AG04450 (cell line): Measurements from ENCODE around the gene WNK2. TPM values are rescaled to one million over a fixed set of nuclear protein-coding genes. Genes with fewer than 3 reads are reported as not detected.

Source experiments
- CTCF ChIA-PET: fragments of 300-600, 350-600 bp; formaldehyde crosslinking; extraction: SDS; loops from one replicate; lab custom pipeline; 2022; ENCODE audit warnings: antibody characterized with exemption, inconsistent platforms; lab: Charles Lee
- POLR2A ChIA-PET: fragments of 350-600 bp; formaldehyde crosslinking; extraction: SDS; loops from one replicate; lab custom pipeline; 2021; ENCODE audit warnings: antibody characterized with exemption, inconsistent platforms; lab: Yijun Ruan, JAX
- DNase-seq: peaks from one replicate; pipeline ENCODE4 v3.0.0-alpha.2; 2011; ENCODE audit warnings: low read depth, low spot score
- H3K27ac ChIP-seq: one replicate; pipeline ENCODE4 v1.5.1; 2012; ENCODE audit warnings: low read depth, low read length, control low read depth
- H3K27me3 ChIP-seq: one replicate; pipeline ENCODE4 v1.6.0; 2012; ENCODE audit warnings: low read length; ENCODE audit not compliant: control insufficient read depth, insufficient read depth
- H3K4me3 ChIP-seq: 2 replicates; pipeline ENCODE4 v1.5.1; 2011; ENCODE audit warnings: mild to moderate bottlenecking, low read depth, low read length, control low read depth
- H3K9me3 ChIP-seq: 2 replicates; pipeline ENCODE4 v1.5.1; 2012; ENCODE audit warnings: low read length; ENCODE audit not compliant: control insufficient read depth, insufficient read depth
- CTCF ChIP-seq: IDR thresholded peaks from 2 replicates; pipeline ENCODE4 v1.5.1; 2011; ENCODE audit warnings: low read depth, low read length, control low read depth, inconsistent platforms
- polyA plus RNA-seq: library from polyadenylated mRNA; depleted of rRNA; stranded (reverse); fragments of >200 nt; gene quantifications from 2 replicates; pipeline ENCODE4 v1.2.3, GENCODE V29; 2011

Gene WNK2
- polyA plus RNA-seq, 1 experiment, result not detected

DNA sequence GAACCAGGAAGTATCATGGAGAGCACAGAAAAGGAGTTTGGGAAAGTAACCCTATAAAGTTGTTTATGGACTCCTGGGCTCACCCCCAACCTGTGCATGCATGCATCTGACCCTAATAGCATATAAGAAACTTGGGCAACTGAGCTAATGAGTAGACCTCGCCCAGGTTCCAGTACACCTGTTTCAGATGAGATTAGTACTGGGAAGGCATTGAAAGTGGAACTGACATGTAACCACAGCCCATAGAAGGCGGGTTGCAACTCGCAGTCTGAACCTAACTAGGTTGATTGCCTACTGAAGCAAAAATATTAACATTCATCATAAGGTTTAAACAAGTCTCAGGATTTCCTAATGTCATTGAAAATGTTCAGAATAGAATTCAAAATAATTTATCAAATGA is 87.0 kb downstream of the WNK2 start:
- ChIA-PET POLR2A (no interaction called here), CTCF (no interaction called here)
- no peaks in the 10 kb centered on the region for H3K27me3 ChIP-seq

GRCh38 chr9:93276973-93277372 is 93.0 kb downstream of the WNK2 start:
- Histone ChIP-seq H3K9me3 (no peaks in the 10 kb centered on the region), H3K4me3 (no peak overlapping the region), H3K27me3 (no peaks in the 10 kb centered on the region), H3K27ac (no peak overlapping the region)
- ChIA-PET POLR2A (no interaction called here), CTCF (interaction anchor here (0.7 kb wide), 1 partner anchor 168 kb away, joined by 3 read pairs; no protein-coding TSS in a partner anchor)
- no peak for DNase-seq
- TF ChIP-seq CTCF, result no peak

More for the DNA sequence above, 87.0 kb downstream of the WNK2 start:
- no peak overlapping the region for H3K27ac ChIP-seq
- H3K4me3 ChIP-seq, result no peak overlapping the region
- TF ChIP-seq CTCF, result no peak
- DNase-seq, result no peak
- no peaks in the 10 kb centered on the region for H3K9me3 ChIP-seq

DNA sequence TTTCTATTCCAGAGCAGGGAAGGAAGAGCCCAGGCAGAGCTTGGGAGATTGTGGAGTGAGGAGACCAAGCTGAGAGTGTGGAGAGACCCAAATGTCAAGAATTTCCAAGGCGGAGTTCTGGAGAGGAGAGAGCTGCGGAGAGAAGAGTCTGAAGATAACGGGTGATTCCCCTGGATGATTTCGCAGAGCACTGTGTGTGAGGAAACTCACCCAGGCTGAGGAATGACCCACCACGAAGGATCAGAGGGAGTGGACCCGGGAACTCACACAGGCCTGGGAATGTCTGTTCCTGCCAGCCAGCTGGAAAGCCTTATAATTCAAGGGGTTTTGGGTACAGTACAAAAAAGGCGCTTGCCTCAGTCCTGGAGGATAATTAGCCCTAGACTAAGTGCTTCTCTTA is 94.2 kb downstream of the WNK2 start:
- ChIA-PET POLR2A (no interaction called here), CTCF (no interaction called here)
- Histone ChIP-seq H3K4me3 (no peak overlapping the region), H3K27ac (no peak overlapping the region), H3K9me3 (no peaks in the 10 kb centered on the region), H3K27me3 (no peaks in the 10 kb centered on the region)
- no peak for TF ChIP-seq CTCF
- DNase-seq, result no peak

DNA sequence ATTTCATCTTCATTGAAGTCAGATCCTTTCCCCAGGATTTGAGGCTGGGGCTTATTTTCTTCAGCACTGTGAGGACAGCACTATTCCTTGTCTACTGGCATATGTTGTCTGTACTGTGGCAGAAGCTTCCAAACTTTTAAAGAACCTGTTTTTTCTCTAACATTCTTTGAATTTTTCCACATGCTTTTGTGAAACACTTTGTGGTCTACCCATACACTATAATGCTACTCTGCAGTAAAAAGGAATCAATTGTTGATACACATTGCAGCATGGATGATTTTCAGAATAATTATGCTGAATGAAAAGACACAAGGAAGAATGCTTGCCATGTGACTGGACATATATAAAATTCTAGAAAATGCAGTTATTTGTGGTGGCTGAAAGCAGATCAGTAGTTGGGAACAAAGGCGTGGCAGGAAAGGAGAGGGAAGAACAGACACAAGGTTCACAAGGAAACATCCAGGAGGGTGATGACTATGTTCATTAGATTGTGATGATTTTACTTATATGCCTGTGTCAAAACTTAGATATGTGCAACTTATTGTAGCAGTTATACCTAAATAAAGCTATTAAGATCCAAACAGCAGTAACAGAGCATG is 96.8 kb downstream of the WNK2 start:
- no peak for TF ChIP-seq CTCF
- Histone ChIP-seq H3K27me3 (no peaks in the 10 kb centered on the region), H3K4me3 (no peak overlapping the region), H3K9me3 (no peaks in the 10 kb centered on the region), H3K27ac (no peak overlapping the region)
- ChIA-PET CTCF (no interaction called here), POLR2A (no interaction called here)
- DNase-seq, result no peak

DNA sequence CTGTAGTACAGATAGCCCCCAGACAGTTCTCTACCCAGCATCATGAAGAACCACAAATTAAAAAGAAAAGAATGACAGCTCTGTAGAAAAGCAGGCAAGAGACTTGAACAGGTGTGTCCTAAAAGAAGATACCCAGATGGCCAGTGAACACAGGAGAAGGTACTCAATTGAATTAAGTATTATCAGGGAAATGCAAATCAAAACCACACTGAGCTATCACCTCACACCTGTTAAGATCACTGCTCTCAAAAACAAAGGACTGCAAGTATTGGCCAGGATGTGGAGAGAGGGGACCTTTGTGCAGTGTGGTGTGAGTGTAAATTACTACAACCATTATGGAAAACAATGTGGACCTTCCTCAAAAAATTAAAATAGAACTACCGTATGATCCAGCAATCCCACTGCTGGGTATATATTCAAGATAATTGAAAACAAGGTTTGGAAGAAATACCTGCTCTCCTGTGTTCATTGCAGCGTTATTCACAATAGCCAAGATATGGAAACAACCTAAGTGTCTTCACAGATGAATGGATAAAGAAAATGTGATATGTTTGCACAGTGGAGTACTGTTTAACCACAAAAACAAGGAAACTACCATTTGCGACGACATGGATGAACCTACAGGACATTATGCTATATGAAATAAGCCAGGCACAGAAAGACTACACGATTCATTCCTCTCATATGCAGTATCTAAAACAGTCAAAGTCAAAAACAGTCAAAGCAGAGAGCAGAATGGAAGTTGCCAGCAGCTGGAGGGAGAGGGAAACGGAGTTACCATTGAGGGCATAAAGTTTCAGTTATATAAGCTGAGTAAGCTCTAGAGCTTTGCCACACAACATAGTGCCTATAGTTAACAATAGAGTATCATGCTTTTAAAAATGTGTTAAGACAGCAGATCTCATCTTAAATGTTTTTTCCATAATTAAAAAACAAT is 102.6 kb downstream of the WNK2 start:
- ChIA-PET POLR2A (no interaction called here), CTCF (interaction anchor here (0.6 kb wide), 1 partner anchor 574 kb away, joined by 14 read pairs; no protein-coding TSS in a partner anchor)
- Histone ChIP-seq H3K4me3 (no peak overlapping the region), H3K9me3 (no peaks in the 10 kb centered on the region; the same call in 1 of the 2 replicates), H3K27ac (no peak overlapping the region), H3K27me3 (no peaks in the 10 kb centered on the region)
- no peak for TF ChIP-seq CTCF
- DNase-seq, result no peak
